ENCODE measurements around the gene ROR2. TPM values are rescaled to one million over a fixed set of nuclear protein-coding genes. Genes with fewer than 3 reads are reported as not detected.

The ROR2 gene
- total and polyA plus RNA-seq, 4 donors: 0.13 to 0.84 (median 0.52) TPM

- TF ChIP-seq REST (IDR thresholded peaks at IDR 0.05): no peak
- TF ChIP-seq TAF1 (conservative IDR thresholded peaks at IDR 0.05): no peak
- TF ChIP-seq YY1 (IDR thresholded peaks at IDR 0.05): no peak
- no peak for TF ChIP-seq GABPA (IDR thresholded peaks at IDR 0.05 in 1 of 2, conservative IDR thresholded peaks at IDR 0.05 in 1 of 2)
Observed at GRCh38 chr9:91599564-91599963, 350.5 kb downstream of the ROR2 start (continued).

GRCh38 chr9:91591627-91592026, 358.4 kb downstream of the ROR2 start:
- Histone ChIP-seq H3K4me1 (ENCODE audit: control insufficient read depth in 4 of 4, insufficient read depth in 4 of 4, low read length in 3 of 4) (no peaks in the 10 kb centered on the region), H3K36me3 (ENCODE audit: control insufficient read depth in 4 of 4, insufficient read depth in 3 of 4, low read depth in 1 of 4, low read length in 3 of 4) (no peaks in the 10 kb centered on the region), H3K27me3 (ENCODE audit: control insufficient read depth in 4 of 4, insufficient read depth in 4 of 4, low read length in 3 of 4) (peaks cover 0 to 2% (median 0%) of the 10 kb centered on the region in 4 donors), H3K4me3 (ENCODE audit: low read depth in 1 of 3, low read length in 3 of 3) (no peak overlapping the region), H3K9me3 (ENCODE audit: control insufficient read depth in 4 of 4, low read length in 3 of 4) (no peaks in the 10 kb centered on the region), H3K9ac (ENCODE audit: low read depth in 1 of 2, low read length in 2 of 2) (no peak overlapping the region), H3K27ac (ENCODE audit: low read depth in 1 of 2, low read length in 2 of 2) (no peak overlapping the region)
- DNase-seq (ENCODE audit: low spot score): no peak
- WGBS: 63% methylated on average over 3 of the region's 3 CpGs
- TF ChIP-seq RXRA (IDR thresholded peaks at IDR 0.05) (no peak), FOXA2 (IDR thresholded peaks at IDR 0.05) (no peak), ZBTB33 (IDR thresholded peaks at IDR 0.05) (no peak), TAF1 (conservative IDR thresholded peaks at IDR 0.05) (no peak), HNF4G (IDR thresholded peaks at IDR 0.05) (no peak), REST (IDR thresholded peaks at IDR 0.05) (no peak)

- H3K4me1 ChIP-seq (ENCODE audit: control insufficient read depth in 4 of 4, insufficient read depth in 4 of 4, low read length in 3 of 4): no peaks in the 10 kb centered on the region
- DNase-seq (ENCODE audit: low spot score): no peak
- H3K27me3 ChIP-seq (ENCODE audit: control insufficient read depth in 4 of 4, insufficient read depth in 4 of 4, low read length in 3 of 4): no peaks in the 10 kb centered on the region
- no peak overlapping the region for H3K27ac ChIP-seq (ENCODE audit: low read depth in 1 of 2, low read length in 2 of 2)
- no peaks in the 10 kb centered on the region for H3K36me3 ChIP-seq (ENCODE audit: control insufficient read depth in 4 of 4, insufficient read depth in 3 of 4, low read depth in 1 of 4, low read length in 3 of 4)
- H3K9ac ChIP-seq (ENCODE audit: low read depth in 1 of 2, low read length in 2 of 2): no peak overlapping the region
- H3K4me3 ChIP-seq (ENCODE audit: low read depth in 1 of 3, low read length in 3 of 3): no peak overlapping the region
- no peaks in the 10 kb centered on the region for H3K9me3 ChIP-seq (ENCODE audit: control insufficient read depth in 4 of 4, low read length in 3 of 4)
- WGBS: 43% methylated on average over 7 of the region's 7 CpGs
- TF ChIP-seq ATF3 (IDR thresholded peaks at IDR 0.05) (no peak), HNF4A (conservative IDR thresholded peaks at IDR 0.05) (no peak), NR2F2 (IDR thresholded peaks at IDR 0.05) (no peak), RXRA (IDR thresholded peaks at IDR 0.05) (no peak), EGR1 (IDR thresholded peaks at IDR 0.05; ENCODE audit: low read depth in 2 of 2) (no peak), JUND (IDR thresholded peaks at IDR 0.05) (no peak), FOXA1 (IDR thresholded peaks at IDR 0.05) (no peak), GABPA (IDR thresholded peaks at IDR 0.05 in 1 of 2, conservative IDR thresholded peaks at IDR 0.05 in 1 of 2) (no peak), REST (IDR thresholded peaks at IDR 0.05) (no peak), HNF4G (IDR thresholded peaks at IDR 0.05) (no peak), SP1 (IDR thresholded peaks at IDR 0.05) (no peak)
Observed at GRCh38 chr9:91589101-91589553, 360.9 kb downstream of the ROR2 start.

All from liver (tissue), 9 donors.